GM18505 (cell line): ENCODE measurements around the gene SLC47A1.

Source experiments
- ATAC-seq: cut with Tn5 transposase; IDR thresholded peaks from one replicate; pipeline ENCODE4 v1.9.1; 2021; ENCODE audit not compliant: unreplicated experiment
- POLR2A ChIP-seq: IDR thresholded peaks from 4 replicates; pipeline ENCODE4 v1.6.1; 2011; ENCODE audit warnings: borderline replicate concordance; ENCODE audit not compliant: insufficient read depth, insufficient read length; ENCODE audit errors: extremely low read depth

SLC47A1 gene

GRCh38 chr17:19534562-19535149 is 1.0 kb downstream of the SLC47A1 start:
- ATAC-seq, result no peak
- no peak for TF ChIP-seq POLR2A

GRCh38 chr17:19537111-19537510 is 3.5 kb downstream of the SLC47A1 start:
- ATAC-seq, result no peak
- TF ChIP-seq POLR2A, result no peak

DNA sequence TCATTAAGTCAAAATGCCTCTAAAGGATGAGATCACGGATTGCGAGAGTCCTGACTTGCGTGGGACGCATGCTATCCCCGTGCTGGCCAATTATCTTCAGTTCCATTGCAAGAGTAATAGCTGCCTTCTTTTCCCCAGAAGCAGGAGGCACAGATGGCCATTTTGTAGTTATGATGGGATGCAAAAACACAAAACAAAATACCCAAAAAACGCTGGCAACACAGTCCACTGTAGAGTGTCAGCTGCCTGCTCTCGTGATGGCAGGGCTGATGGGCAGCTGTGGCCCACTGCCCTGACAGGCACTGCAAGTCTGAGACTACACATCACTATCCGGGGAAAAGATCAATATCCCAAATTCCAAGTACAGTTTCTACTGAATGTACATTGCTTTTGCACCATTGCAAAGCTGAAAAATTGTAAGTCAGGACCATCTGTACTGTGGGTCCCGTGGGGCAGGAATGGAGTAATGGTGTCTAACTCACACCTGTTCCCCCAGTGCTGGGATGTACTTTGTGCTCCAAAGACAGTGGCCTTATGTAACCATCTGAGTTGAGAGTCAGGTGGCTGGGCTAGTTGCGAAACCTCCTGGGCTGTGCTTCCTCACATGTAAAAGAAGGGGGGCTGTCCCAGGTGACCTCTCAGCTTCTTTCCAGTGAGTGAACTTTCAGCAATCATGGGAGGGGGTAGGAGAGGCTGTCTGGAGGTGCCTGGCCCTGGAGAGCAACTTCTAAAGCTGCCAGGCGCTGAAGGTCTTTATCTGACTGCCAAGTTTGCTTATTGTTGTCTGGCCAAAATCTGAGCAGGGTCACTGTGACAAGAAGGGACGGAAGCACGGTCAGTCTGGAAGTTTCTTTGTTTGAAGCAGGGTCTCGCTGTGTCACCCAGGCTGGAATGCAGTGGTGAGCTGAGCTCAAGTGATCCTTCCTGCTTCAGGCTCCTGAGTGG is 4.7 kb downstream of the SLC47A1 start:
- no peak for TF ChIP-seq POLR2A
- ATAC-seq, result no peak

DNA sequence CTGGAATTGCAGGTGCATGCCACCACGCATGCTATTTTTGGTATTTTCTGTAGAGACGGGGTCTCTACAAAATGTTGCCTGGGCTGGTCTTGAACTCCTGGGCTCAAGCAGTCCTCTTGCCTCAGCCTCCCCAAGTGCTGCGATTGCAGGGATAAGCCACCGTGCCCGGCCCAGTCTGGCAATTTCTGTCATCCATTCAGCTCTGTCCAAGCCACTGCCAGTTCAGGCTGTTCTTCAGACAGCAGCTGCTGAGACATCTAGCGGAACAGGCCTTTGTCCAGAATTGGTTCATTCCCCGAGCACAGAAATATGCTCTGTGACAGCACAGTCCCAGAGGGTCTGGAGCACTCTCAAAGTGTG is 5.4 kb downstream of the SLC47A1 start:
- no peak for TF ChIP-seq POLR2A
- ATAC-seq, result no peak

GRCh38 chr17:19539841-19540311 is 6.2 kb downstream of the SLC47A1 start:
- no peak for TF ChIP-seq POLR2A
- no peak for ATAC-seq

GRCh38 chr17:19540706-19541370 is 7.2 kb downstream of the SLC47A1 start:
- no peak for ATAC-seq
- no peak for TF ChIP-seq POLR2A

DNA sequence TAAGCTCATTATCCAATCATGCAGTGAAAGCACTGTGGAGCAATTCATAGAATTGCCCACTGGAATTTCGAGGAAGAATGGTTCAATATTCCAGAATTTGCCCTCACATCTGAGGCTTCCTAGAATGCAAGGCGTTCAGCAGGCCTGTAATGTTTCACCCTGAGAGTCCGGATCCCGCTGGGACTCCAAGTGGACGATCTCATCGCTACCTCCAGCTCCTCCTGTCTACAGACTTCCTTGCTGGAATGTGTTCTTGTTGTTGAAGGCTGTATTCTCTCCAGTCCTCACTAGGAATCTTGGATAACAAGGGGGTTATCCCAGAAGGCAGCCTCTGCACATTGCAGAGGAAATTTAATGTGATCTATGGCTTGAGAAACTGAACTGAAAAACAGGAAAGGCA is 7.8 kb downstream of the SLC47A1 start:
- no peak for TF ChIP-seq POLR2A
- no peak for ATAC-seq

GRCh38 chr17:19542247-19542646 is 8.6 kb downstream of the SLC47A1 start:
- no peak for TF ChIP-seq POLR2A
- ATAC-seq, result no peak

- ATAC-seq, result no peak
- TF ChIP-seq POLR2A, result no peak
Observed at GRCh38 chr17:19544366-19544765, 10.7 kb downstream of the SLC47A1 start.

DNA sequence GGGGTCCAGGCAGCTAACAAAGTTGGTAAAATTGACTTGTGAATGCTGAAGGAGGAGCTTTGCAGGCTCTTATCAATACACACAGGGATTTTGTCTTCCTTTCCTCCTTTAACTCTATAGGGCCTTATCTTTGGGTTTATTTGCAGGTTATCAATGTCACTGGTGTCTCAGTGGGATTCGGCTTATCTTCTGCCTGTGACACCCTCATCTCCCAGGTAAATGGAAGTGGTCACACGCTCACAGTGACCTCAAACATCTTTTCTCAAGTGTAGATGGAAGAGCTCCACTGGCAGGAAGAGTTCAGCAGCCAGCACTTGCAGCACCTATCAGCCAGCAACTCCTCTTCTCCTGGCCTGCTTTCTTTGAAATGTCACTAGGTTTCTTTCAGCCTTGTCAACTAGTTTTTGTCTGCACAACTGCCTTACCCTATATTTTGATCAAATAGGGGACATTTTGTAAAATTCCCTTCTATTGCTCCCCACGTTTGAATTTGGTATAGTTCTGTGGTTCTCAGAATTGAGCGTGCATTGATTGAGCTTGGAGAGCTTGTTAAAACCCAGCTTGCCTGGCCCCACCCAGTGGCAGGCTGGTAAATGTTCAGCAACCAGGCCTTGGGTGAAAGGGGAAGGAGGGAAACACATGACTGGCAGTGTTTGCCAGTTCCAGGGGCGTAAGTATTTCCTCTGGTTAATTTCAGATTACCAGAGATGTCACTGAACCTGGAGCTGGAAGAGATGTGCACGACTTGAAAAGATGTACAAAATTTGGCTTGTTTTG is 12.8 kb downstream of the SLC47A1 start:
- no peak for TF ChIP-seq POLR2A
- no peak for ATAC-seq

DNA sequence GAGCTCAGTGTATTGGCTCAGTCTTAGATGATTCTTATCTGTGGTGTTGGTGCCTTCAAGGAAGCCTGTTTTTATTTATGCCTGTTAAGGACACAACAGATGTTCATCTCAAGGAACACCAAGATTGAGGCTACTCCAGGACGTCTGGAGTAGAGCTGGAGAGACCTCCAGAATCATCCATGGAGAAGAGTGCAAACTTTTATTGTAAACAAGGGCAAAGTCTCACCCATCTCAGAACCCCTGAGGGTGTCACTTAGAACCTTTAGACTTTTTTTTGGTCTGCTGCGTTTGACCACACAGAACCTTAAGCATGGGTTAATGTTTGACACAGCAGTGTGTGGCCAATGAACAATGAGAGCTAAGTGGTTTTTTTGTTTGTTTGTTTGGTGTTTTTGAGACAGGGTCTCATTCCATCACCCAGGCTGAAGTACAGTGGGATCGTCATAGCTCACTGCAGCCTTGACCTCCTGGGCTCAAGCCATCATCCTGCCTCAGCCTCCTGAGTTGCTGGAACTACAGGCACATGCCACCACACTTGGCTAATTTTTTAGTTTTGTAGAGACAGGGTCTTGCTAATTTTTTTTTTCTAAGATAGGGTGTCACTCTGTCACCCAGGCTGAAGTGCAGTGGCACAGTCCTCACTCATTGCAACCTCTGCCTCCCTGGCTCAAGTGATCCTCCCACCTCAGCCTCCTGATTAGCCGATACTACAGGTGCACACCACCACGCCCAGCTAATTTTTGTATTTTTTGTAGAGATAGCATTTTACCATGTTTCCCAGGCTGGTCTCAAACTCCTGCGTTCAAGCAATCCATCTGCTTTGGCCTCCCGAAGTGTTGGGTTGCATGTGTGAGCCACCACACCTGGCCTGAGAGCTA is 16.3 kb downstream of the SLC47A1 start:
- ATAC-seq, result no peak
- no peak for TF ChIP-seq POLR2A

GRCh38 chr17:19551165-19551564 is 17.5 kb downstream of the SLC47A1 start:
- TF ChIP-seq POLR2A, result no peak
- no peak for ATAC-seq

GRCh38 chr17:19551591-19552148 is 18.0 kb downstream of the SLC47A1 start:
- ATAC-seq, result no peak

More at GRCh38 chr17:19551591-19552148, 18.0 kb downstream of the SLC47A1 start:
- no peak for TF ChIP-seq POLR2A
